Ectodermal cell (in vitro differentiated cells): ENCODE results near the gene ATP6V0A4.

Source experiments
- H3K27ac ChIP-seq: 2 replicates; pipeline ENCODE4 v1.7.0; 2013; ENCODE audit warnings: mild to moderate bottlenecking, low read depth, low read length; ENCODE audit not compliant: insufficient read depth, poor library complexity, severe bottlenecking
- H3K27me3 ChIP-seq: 2 replicates; pipeline ENCODE4 v1.7.0; 2013; ENCODE audit warnings: mild to moderate bottlenecking, low read length; ENCODE audit not compliant: insufficient read depth, control insufficient read depth, poor library complexity, severe bottlenecking
- H3K36me3 ChIP-seq: one replicate; pipeline ENCODE4 v1.7.0; 2013; ENCODE audit warnings: low read length; ENCODE audit not compliant: control insufficient read depth, insufficient read depth
- H3K4me1 ChIP-seq: one replicate; pipeline ENCODE4 v1.7.0; 2013; ENCODE audit warnings: low read length; ENCODE audit not compliant: control insufficient read depth, insufficient read depth
- H3K4me3 ChIP-seq: 2 replicates; pipeline ENCODE4 v1.7.0; 2013; ENCODE audit warnings: low read depth, low read length, control low read depth; ENCODE audit not compliant: insufficient read depth
- H3K9me3 ChIP-seq: 2 replicates; pipeline ENCODE4 v1.7.0; 2013; ENCODE audit warnings: mild to moderate bottlenecking, low read length, moderate library complexity; ENCODE audit not compliant: control insufficient read depth
- WGBS, 2 experiments: methylation state at CpG; one replicate each; pipeline ENCODE4 v1.1.7; 2013; ENCODE audit warnings: missing lambda C conversion rate in 2 of 2; 5-methylcytosine and 5-hydroxymethylcytosine counted together

ATP6V0A4 gene

GRCh38 chr7:138753150-138753518 lies 44.9 kb downstream of the ATP6V0A4 start:
- no peaks in the 10 kb centered on the region for H3K27me3 ChIP-seq
- H3K4me3 ChIP-seq = no peak overlapping the region
- H3K27ac ChIP-seq = no peak overlapping the region
- no peaks in the 10 kb centered on the region for H3K36me3 ChIP-seq
- WGBS, 2 experiments = 55 to 62% methylated on average over 8 of the region's 8 CpGs
- H3K4me1 ChIP-seq = peaks cover 8% of the 10 kb centered on the region
- H3K9me3 ChIP-seq = no peaks in the 10 kb centered on the region

DNA sequence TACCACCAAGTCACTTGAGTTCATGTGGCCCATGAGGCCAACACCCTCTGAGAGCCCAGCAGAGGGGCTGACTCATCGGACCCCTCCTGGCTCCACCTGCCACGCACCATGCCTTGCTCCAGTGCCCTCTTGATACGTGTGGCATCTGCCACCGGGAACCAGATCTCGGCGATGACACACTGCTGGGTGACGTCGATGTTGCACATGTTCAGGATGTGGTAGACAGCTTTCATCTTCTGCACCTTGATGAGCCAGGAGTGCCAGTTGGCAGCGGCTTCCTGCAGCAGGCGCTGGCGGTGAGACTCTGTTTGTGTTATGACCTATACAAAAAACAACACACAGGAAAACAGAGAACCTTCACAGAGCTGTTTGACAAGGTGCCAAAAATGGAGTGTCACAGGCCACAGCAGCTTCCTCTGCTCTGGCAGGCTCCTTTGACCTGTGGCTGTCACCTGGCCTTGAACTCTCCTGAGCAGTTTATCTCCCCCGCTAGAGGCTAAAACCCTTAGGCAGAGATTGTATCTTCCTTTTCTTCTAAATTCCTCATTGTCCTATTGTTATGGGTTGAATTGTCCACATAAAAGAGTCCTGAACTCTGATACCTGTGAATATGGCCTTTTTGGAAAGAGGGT lies 45.4 kb downstream of the ATP6V0A4 start:
- no peak overlapping the region for H3K27ac ChIP-seq
- H3K4me1 ChIP-seq = peaks cover 8% of the 10 kb centered on the region
- H3K9me3 ChIP-seq = no peaks in the 10 kb centered on the region
- H3K27me3 ChIP-seq = no peaks in the 10 kb centered on the region
- H3K36me3 ChIP-seq = no peaks in the 10 kb centered on the region
- WGBS, 2 experiments = 93 to 95% methylated on average over 12 of the region's 12 CpGs
- H3K4me3 ChIP-seq = no peak overlapping the region

DNA sequence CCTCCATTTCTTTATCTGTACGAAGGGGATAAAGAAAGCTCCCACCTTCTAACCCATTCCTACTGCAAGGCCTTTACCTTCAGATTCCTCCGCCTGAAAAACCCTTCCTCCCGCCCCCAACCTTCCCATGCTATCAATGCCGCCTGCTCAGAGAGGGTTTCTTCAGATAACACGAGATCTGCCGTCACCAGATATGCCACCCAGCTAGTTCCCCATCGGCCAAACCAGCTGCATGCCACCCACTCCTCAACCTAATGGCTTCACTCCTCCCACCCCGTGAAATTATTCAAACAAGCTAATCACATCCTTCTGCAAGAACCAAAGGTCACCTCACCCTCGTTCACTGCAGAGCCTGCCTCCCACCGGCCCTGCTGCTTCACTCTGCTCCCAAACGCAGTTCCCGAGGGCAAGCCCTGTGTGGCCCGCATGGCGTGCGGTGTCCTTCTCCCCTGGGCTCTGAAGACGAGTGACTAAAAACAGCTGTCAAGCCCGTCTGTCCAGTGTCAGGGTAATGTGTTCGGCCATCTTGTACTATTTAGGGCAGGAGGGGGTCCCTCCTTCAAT lies 47.0 kb downstream of the ATP6V0A4 start:
- Histone ChIP-seq H3K27me3 (no peaks in the 10 kb centered on the region), H3K4me1 (peaks cover 8% of the 10 kb centered on the region), H3K9me3 (no peaks in the 10 kb centered on the region), H3K36me3 (no peaks in the 10 kb centered on the region), H3K27ac (peak overlapping the region; percentile 68), H3K4me3 (no peak overlapping the region)
- 83 to 87% methylated on average over 18 of the region's 18 CpGs for WGBS, 2 experiments

DNA sequence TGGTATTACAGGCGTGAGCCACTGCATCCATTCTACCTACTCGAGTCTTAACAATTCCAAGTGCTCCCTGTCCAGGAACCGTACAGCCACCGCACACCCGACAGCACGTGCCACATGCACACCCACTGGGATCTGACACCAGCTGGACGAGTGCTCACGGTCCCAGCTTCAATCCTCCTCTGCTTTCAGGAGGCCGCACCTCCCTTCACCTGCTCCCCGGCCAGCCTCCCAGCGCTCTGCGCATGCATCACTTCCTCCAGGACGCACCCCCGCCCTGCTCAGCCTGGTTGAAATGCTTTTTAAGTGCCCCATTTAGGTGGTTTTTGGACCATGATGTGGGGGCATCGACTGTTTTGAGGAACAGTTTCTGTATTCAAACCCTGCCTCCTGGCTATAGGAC lies 47.5 kb downstream of the ATP6V0A4 start:
- Histone ChIP-seq H3K36me3 (no peaks in the 10 kb centered on the region), H3K4me3 (no peak overlapping the region), H3K4me1 (peaks cover 8% of the 10 kb centered on the region), H3K27me3 (no peaks in the 10 kb centered on the region), H3K27ac (no peak overlapping the region), H3K9me3 (no peaks in the 10 kb centered on the region)
- 96% methylated on average over 15 of the region's 15 CpGs for WGBS, 2 experiments

DNA sequence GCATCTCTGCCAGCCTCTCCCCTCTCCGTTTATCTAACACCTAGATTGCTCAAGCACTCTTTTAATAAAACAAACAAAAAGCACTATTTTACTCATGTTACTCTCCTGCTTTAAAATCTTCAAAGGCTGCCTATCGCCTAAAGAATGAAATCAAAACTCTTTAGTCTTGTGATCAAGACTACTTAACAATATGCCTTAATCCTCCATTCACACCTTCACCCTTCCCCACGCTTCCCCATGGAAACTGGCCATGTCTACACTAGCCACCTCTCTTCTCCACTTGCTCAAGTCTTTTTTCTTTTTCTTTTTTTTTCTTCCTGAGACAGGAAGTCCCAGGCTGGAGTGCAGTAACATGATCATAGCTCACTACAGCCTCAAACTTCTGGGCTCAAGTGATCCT lies 48.0 kb downstream of the ATP6V0A4 start:
- WGBS, 2 experiments = 92 to 93% methylated on average over 3 of the region's 3 CpGs
- H3K9me3 ChIP-seq = no peaks in the 10 kb centered on the region
- H3K27me3 ChIP-seq = no peaks in the 10 kb centered on the region
- peaks cover 8% of the 10 kb centered on the region for H3K4me1 ChIP-seq
- H3K36me3 ChIP-seq = no peaks in the 10 kb centered on the region
- no peak overlapping the region for H3K27ac ChIP-seq
- no peak overlapping the region for H3K4me3 ChIP-seq

GRCh38 chr7:138748666-138749065 lies 49.3 kb downstream of the ATP6V0A4 start:
- WGBS, 2 experiments = 92 to 95% methylated on average over 6 of the region's 6 CpGs
- Histone ChIP-seq H3K4me1 (peaks cover 8% of the 10 kb centered on the region), H3K36me3 (no peaks in the 10 kb centered on the region), H3K27me3 (no peaks in the 10 kb centered on the region), H3K4me3 (no peak overlapping the region), H3K27ac (no peak overlapping the region), H3K9me3 (no peaks in the 10 kb centered on the region)

- Histone ChIP-seq H3K36me3 (no peaks in the 10 kb centered on the region), H3K9me3 (no peaks in the 10 kb centered on the region), H3K27me3 (no peaks in the 10 kb centered on the region), H3K4me3 (no peak overlapping the region), H3K27ac (no peak overlapping the region), H3K4me1 (peaks cover 6% of the 10 kb centered on the region)
- WGBS, 2 experiments = 87 to 98% methylated on average over 4 of the region's 4 CpGs
Observed at GRCh38 chr7:138746073-138746472, 51.9 kb downstream of the ATP6V0A4 start.

DNA sequence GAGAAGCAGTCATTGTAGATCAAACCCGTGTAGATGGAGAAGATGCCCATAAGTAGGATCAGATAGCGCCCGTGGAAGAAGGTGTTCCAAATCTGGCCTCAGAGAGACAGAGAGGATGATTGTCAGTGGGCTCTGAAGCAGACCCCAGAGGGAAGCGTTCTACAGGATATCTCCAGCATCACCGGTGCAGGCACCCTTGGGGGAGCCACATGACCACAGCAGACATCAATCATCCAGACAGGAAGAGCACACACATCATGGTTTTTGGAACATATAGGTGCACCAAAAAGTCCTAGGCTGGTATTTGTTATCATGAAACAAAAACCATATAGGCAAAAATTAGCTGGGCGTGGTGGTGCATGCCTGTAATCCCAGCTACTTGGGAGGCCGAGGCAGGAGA lies 52.8 kb downstream of the ATP6V0A4 start:
- WGBS, 2 experiments = 92 to 97% methylated on average over 7 of the region's 7 CpGs
- no peaks in the 10 kb centered on the region for H3K36me3 ChIP-seq
- no peak overlapping the region for H3K4me3 ChIP-seq
- H3K9me3 ChIP-seq = no peaks in the 10 kb centered on the region
- H3K27me3 ChIP-seq = no peaks in the 10 kb centered on the region
- no peak overlapping the region for H3K27ac ChIP-seq
- no peaks in the 10 kb centered on the region for H3K4me1 ChIP-seq

DNA sequence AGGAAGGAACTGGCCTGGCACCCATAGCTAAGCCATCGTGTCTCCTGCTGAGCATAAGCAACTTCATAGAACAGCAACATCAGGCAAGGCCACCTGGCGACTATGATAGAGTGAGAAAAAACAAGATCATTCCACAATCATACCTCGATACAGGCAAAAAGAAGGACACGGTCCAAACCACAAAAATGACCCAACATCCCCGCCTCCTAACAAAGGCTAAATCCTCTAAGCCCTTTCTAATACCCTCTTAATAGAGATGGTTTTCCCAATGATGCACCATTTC lies 56.6 kb downstream of the ATP6V0A4 start:
- H3K27me3 ChIP-seq = no peaks in the 10 kb centered on the region
- no peak overlapping the region for H3K27ac ChIP-seq
- H3K4me3 ChIP-seq = no peak overlapping the region
- H3K4me1 ChIP-seq = no peaks in the 10 kb centered on the region
- H3K36me3 ChIP-seq = no peaks in the 10 kb centered on the region
- no peaks in the 10 kb centered on the region for H3K9me3 ChIP-seq
- 90 to 97% methylated on average over 5 of the region's 5 CpGs for WGBS, 2 experiments

DNA sequence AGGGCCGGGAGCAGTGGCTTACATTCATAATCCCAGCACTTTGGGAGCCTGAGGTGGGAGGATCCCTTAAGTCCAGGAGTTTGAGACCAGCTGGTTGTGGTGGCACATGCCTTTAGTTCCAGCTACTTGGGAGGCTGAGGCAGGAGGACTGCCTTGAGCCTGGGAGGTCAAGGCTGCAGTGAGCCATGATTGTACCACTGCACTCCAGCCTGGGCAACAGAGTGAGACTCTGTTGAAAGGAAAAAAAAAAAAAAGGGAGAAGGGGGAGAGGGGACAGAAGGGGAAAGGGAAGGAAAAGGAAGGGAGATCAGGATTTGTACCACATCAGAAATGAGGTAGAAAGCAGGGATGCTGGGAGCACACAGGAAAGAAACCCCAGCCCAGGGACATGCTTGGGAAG lies 58.1 kb downstream of the ATP6V0A4 start:
- Histone ChIP-seq H3K36me3 (no peaks in the 10 kb centered on the region), H3K4me3 (no peak overlapping the region), H3K4me1 (no peaks in the 10 kb centered on the region), H3K9me3 (no peaks in the 10 kb centered on the region), H3K27me3 (no peaks in the 10 kb centered on the region), H3K27ac (no peak overlapping the region)
- WGBS, 2 experiments = 88 to 93% methylated on average over 1 of the region's 1 CpG
